Embryonic facial prominence (tissue), 1 donor: ENCODE results near the gene CYP27A1.

Source experiments
- DNase-seq: peaks from one replicate; pipeline ENCODE4 v3.0.0-alpha.2; 2016; ENCODE audit errors: extremely low spot score

CYP27A1 gene

DNA sequence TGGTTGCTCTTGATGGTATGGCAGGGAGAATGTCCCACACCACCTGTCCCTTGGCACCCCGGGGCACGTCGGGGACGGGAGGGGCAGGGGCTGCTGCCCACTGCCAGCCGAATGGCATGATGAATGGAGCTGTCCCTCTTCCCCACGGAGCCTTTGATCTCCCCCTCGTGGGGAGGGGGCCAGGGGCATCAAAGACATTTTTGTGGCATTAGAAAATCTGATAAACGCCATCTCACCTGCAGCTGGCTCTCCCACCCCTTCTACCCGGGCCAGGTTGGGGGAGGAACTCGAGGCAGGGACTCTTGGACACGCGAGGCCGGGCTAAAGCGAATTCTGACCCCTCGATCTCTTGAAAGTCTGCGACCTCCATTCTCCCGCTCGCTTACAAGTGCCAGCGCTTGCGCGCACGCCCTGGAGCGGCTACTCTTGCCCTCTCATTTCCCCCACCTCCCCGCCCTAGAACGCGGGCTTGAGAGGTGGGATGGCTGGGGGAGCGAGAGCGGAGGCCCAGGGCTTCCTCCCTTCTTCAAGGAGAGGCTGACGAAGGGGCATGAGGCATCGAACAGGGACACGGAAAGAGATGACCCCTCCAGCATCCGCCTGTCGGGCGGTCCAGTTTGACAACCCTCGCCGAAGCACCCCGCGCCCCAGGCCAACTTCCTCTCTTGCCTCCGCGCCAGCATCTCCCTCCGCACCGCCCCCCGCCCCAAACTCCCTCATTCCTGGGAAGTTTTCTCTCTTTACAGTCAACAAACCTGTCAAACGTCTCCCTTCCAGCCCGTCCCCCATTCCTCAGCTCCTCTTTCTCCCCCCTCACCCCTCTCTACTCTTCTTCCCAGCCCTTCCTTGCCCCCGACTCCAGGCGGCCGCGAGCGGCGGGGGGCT, 77.0 kb downstream of the CYP27A1 start:
- DNase-seq: peak; percentile 68

DNA sequence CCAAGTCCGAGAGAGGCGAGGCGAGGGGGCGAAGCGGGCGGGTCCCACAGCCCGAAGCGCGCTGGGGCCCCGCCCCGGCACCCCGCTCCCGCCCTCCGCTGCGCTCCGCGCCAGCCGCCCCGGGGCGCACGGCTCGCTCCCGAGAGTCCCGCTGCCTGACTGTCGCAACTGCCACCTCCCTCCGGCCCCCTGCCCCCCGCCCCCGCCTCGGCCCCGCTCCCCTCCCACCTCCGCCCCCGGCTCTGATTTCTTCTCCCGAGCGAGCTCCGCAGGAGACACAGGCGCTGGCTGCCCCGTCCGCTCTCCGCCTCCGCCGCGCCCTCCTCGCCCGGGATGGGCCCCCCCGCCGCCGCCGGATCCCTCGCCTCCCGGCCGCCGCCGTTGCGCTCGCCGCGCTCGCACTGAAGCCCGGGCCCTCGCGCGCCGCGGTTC, 77.6 kb downstream of the CYP27A1 start, which contains the start of gene WNT6:
Gene WNT6, plus strand, starts transcription at position 250 of the 432 bp plus-strand sequence. CDS start 233 bp downstream, outside the sequence.
- DNase-seq: no peak

DNA sequence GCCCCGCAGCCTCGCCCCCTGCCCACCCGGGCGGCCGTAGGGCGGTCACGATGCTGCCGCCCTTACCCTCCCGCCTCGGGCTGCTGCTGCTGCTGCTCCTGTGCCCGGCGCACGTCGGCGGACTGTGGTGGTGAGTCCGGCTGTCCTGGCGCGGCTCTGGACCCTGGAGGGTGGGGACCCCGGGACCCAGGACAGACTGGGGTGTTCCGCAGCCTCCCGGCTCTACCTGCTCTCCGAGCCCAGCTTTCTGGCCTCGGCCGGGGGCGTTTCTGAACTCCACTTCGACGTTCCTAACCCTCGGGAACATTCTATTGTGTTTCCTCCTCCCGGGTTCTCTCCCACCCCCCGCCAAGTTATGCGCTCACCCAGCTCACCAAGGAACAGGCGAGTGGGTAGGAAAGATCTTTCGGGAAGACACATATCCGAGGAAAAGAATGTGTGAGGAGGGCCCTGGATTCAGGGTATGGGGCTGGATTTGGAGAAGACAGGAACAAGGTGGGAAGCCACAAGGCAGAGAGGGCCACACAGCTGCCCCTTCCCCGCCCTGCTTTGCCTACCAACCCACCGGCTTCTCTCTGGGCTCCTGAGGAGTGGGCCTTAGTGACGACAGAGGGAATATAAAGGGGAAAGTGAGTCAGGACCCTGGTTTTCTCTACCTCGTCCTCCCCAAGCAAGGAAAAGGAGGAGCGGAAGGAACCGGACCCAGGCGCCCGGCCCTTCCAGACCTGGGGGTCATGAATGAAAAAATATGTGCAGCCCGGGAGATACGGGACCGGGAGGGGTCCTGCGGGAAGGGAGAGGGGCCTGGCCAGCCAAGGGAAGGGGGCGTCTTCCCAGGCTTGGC, 78.3 kb downstream of the CYP27A1 start:
- no peak for DNase-seq

DNA sequence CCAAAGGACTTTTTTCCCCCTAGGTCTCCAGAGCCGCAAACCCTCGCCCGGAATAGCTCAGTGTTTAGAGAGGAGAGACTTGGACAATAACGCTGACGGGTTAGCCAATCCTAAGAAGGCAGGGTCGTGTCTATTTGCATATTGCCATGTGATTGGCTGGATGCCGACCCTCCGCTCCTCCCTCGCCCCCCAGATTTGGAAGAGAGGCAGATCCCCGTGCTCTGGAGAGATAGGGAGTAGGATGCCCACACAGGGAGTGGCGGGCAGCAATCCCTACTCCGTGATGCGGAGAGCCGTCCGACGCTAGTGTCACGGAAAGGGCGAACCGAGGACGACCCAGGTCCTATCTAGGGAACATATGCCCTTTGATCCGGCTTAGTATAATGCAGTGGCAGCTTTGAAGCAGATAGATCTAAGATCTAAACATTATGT, 79.0 kb downstream of the CYP27A1 start:
- no peak for DNase-seq

DNA sequence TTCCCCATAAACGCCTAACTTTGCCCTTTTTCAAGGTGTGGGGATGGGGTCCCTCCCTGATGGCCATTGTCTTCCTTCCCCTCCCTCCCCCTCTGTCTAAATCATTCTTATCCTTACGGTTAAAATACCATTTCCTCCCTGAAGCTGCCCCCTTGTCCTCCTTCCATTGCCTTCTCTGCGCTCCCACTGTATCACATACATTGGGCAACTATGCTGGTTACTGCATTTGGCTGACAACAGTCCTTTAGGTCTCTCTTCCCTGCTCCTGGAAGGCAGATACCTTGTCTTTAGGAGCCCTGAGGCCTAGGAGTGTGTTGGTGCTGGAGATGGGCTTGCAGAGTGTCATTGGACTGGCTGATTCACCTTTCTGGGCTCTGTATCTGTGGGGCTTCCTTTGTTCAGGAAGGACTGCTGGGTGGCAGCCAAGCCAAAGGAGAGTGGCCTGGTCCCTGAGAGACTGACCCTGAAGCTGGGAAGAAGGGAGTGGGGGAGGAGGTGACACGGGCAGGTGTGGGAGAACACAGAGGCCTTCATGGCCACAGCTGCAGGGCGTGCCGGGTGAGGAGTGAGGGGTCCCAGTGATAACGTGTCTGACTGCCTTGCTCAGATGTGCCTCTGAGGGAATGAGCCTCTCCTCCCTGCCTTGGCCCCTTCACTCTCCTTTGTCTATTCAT, 79.8 kb downstream of the CYP27A1 start:
- no peak for DNase-seq

DNA sequence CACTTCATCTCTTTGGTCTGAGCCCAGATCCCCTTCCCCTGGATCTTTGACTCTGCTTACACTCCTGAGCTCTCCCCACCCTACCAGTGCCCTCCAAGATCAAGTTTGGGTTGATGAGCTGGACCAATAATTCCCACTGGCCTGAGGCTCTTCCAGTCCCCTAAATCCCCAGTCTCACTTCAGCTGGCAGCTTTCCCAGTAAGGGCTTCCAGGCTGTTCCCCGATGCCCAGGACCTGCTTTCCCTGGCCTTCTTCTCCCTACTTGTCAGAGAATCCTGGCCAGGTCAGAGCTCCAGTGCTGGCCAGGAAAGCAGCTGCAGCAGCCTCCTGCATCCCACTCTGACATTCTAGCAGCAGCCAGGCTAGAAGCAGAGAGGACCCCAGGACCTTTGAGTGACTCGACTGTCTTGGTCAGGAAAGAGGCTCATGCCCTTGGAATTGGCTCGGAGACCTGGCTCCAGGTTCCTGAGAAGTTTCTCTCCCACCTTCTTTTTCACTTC, 81.1 kb downstream of the CYP27A1 start:
- no peak for DNase-seq
